Esophagus squamous epithelium (tissue), 5 donors: ENCODE measurements around the gene SLC10A3. TPM values are rescaled to one million over a fixed set of nuclear protein-coding genes. Genes with fewer than 3 reads are reported as not detected.
"Not testable (repeated sequence)": the region's sequence is repeated elsewhere in the genome, so short reads cannot be mapped to it uniquely, and the experiment has no call there.

Experiments used
- DNase-seq: peaks from one replicate; lab custom pipeline; 2025; lab: John Stamatoyannopoulos, UW
- H3K27ac ChIP-seq, 4 donors: fragments of 200-600 bp; sonication (generic); one replicate each; pipeline ENCODE4 v1.5.1; 2016 to 2019; ENCODE audit warnings: mild to moderate bottlenecking in 1 of 4
- H3K27me3 ChIP-seq, 4 donors: fragments of 200-600 bp; sonication (generic); 1 replicate in 3 of 4; 2 replicates in 1 of 4; pipeline versions ENCODE4 v1.5.1 to v1.6.0; 2017 to 2021; ENCODE audit warnings: antibody characterized with exemption in 1 of 4
- H3K36me3 ChIP-seq, 3 donors: fragments of 200-600 bp; sonication (generic); one replicate each; pipeline ENCODE4 v1.5.1; 2016 to 2019
- H3K4me1 ChIP-seq, 3 donors: fragments of 200-600 bp; sonication (generic); one replicate each; pipeline ENCODE4 v1.5.1; 2017 to 2019
- H3K4me3 ChIP-seq, 4 donors: fragments of 200-600 bp; sonication (generic); 1 replicate in 3 of 4; 2 replicates in 1 of 4; pipeline ENCODE4 v1.5.1; 2016 to 2019; ENCODE audit warnings: mild to moderate bottlenecking in 2 of 4, moderate library complexity in 1 of 4
- H3K9me3 ChIP-seq, 3 donors: fragments of 200-600 bp; sonication (generic); one replicate each; pipeline ENCODE4 v1.5.1; 2016 to 2019
- CTCF ChIP-seq, 6 experiments: fragments of 450-650 bp in 4 of 6; fragments of 200-600 bp in 2 of 6; sonication (generic) in 2 of 6; IDR thresholded peaks; one replicate each; pipeline ENCODE4 v1.5.1; 2016 to 2019; ENCODE audit warnings: antibody characterized with exemption in 6 of 6, mild to moderate bottlenecking in 4 of 6, moderate library complexity in 4 of 6
- POLR2A ChIP-seq, 4 donors: fragments of 450-650 bp; IDR thresholded peaks; one replicate each; pipeline ENCODE4 v1.6.1; 2017; ENCODE audit warnings: antibody characterized with exemption in 4 of 4, mild to moderate bottlenecking in 4 of 4, moderate library complexity in 3 of 4
- WGBS, 2 donors: methylation state at CpG; one replicate each; pipeline ENCODE4 v1.1.5; 2018; 5-methylcytosine and 5-hydroxymethylcytosine counted together
- intact Hi-C: fragments of 100-400 bp; cut with DNase I; formaldehyde crosslinking; loops from one replicate; pipeline ENCODE4 v1.15.0; 2022
- total RNA-seq, 4 donors: library from RNA; depleted of rRNA; stranded (reverse); fragments of >200 nt; gene quantifications; one replicate each; pipeline ENCODE4 v1.1.0, GENCODE V29; 2016
- donor health status: DM: yes; HTN: yes; CAD: no.

The SLC10A3 gene
- total RNA-seq, 4 donors from 2014 or later: 26.1 to 38.5 (median 29.5) TPM

GRCh38 chrX:154505734-154506133 is 15.3 kb upstream of the SLC10A3 start:
- DNase-seq: no peak
- no peaks in the 10 kb centered on the region for H3K9me3 ChIP-seq
- H3K4me1 ChIP-seq: no peaks in the 10 kb centered on the region
- intact Hi-C loops: no loop called here
- peak overlapping the region in 1 of 4 donors; percentile 33 for H3K27ac ChIP-seq
- 67 to 81% methylated on average over 1 to 9 of the region's 12 CpGs for WGBS, 2 donors
- H3K4me3 ChIP-seq: no peak overlapping the region
- no peaks in the 10 kb centered on the region for H3K27me3 ChIP-seq
- H3K36me3 ChIP-seq: peaks cover 0 to 57% (median 0%) of the 10 kb centered on the region in 3 donors
- no peak for TF ChIP-seq POLR2A (IDR thresholded peaks at IDR 0.05)
- no peak for TF ChIP-seq CTCF (IDR thresholded peaks at IDR 0.05)

- no peaks in the 10 kb centered on the region for H3K27me3 ChIP-seq
- DNase-seq: no peak
- WGBS, 2 donors: 83% methylated on average over 2 to 3 of the region's 3 CpGs
- no peak for TF ChIP-seq POLR2A (IDR thresholded peaks at IDR 0.05)
- no peak for TF ChIP-seq CTCF (IDR thresholded peaks at IDR 0.05)
- H3K27ac ChIP-seq: no peak overlapping the region
- no peaks in the 10 kb centered on the region for H3K9me3 ChIP-seq
- H3K36me3 ChIP-seq: peaks cover 0 to 32% (median 0%) of the 10 kb centered on the region in 3 donors
- peaks cover 0 to 11% (median 0%) of the 10 kb centered on the region in 3 donors for H3K4me1 ChIP-seq
- H3K4me3 ChIP-seq: no peak overlapping the region
- intact Hi-C loops: no loop called here
Observed at GRCh38 chrX:154502989-154503388, 12.6 kb upstream of the SLC10A3 start.

GRCh38 chrX:154502098-154502497 is 11.7 kb upstream of the SLC10A3 start:
- Histone ChIP-seq H3K9me3 (no peaks in the 10 kb centered on the region), H3K36me3 (peaks cover 0 to 23% (median 0%) of the 10 kb centered on the region in 3 donors), H3K27me3 (no peaks in the 10 kb centered on the region), H3K4me3 (no peak overlapping the region), H3K27ac (no peak overlapping the region), H3K4me1 (peaks cover 0 to 11% (median 0%) of the 10 kb centered on the region in 3 donors)
- intact Hi-C loops: no loop called here
- TF ChIP-seq POLR2A (IDR thresholded peaks at IDR 0.05) (no peak), CTCF (IDR thresholded peaks at IDR 0.05) (no peak)
- 50 to 92% methylated on average over 1 to 5 of the region's 8 CpGs for WGBS, 2 donors
- DNase-seq: no peak

- Histone ChIP-seq H3K27ac (peak overlapping the region in 1 of 4 donors; percentile 21), H3K36me3 (peaks cover 0 to 16% (median 0%) of the 10 kb centered on the region in 3 donors), H3K4me1 (peaks cover 0 to 11% (median 0%) of the 10 kb centered on the region in 3 donors)
- 78 to 90% methylated on average over 6 to 7 of the region's 7 CpGs for WGBS, 2 donors
- H3K4me3 ChIP-seq, DNase-seq, intact Hi-C loops, H3K9me3 ChIP-seq, H3K27me3 ChIP-seq: not testable (repeated sequence)
Observed at GRCh38 chrX:154501423-154501822, 11.0 kb upstream of the SLC10A3 start.

GRCh38 chrX:154496591-154497137 is 6.2 kb upstream of the SLC10A3 start:
- H3K4me3 ChIP-seq, H3K27ac ChIP-seq, intact Hi-C loops, H3K27me3 ChIP-seq, H3K36me3 ChIP-seq, H3K9me3 ChIP-seq, DNase-seq: not testable (repeated sequence)
- peaks cover 0 to 11% (median 0%) of the 10 kb centered on the region in 3 donors for H3K4me1 ChIP-seq
- WGBS, 2 donors: 53 to 57% methylated on average over 3 to 4 of the region's 4 CpGs

- Histone ChIP-seq H3K27me3 (no peaks in the 10 kb centered on the region), H3K4me1 (peaks cover 0 to 17% (median 0%) of the 10 kb centered on the region in 3 donors), H3K27ac (no peak overlapping the region), H3K36me3 (no peaks in the 10 kb centered on the region), H3K4me3 (no peak overlapping the region), H3K9me3 (no peaks in the 10 kb centered on the region)
- TF ChIP-seq CTCF (IDR thresholded peaks at IDR 0.05) (no peak), POLR2A (IDR thresholded peaks at IDR 0.05) (no peak)
- WGBS, 2 donors: 60 to 65% methylated on average over 4 to 6 of the region's 6 CpGs
- intact Hi-C loops: no loop called here
- no peak for DNase-seq
Observed at GRCh38 chrX:154495472-154495922, 5.1 kb upstream of the SLC10A3 start.
